Fibroblast of lung (primary cell): ENCODE data around the gene NBPF1.
"Not testable (repeated sequence)": the region's sequence is repeated elsewhere in the genome, so short reads cannot be mapped to it uniquely, and the experiment has no call there.

ENCODE experiments used
- EZH2 ChIP-seq: IDR thresholded peaks from 2 replicates; pipeline ENCODE4 v1.5.1; 2012; ENCODE audit warnings: low read length, control low read depth, mild to moderate bottlenecking; ENCODE audit errors: missing control alignments
- TF ChIP-seq, protein P1 (sequence below), 2 donors: IDR thresholded peaks in 1 of 2; conservative IDR thresholded peaks in 1 of 2; 1 replicate in 1 of 2; 2 replicates in 1 of 2; pipeline ENCODE4 v1.5.1; 2011 to 2012; ENCODE audit warnings: low read length in 2 of 2, control low read depth in 1 of 2, inconsistent platforms in 1 of 2, low read depth in 1 of 2, mild to moderate bottlenecking in 1 of 2

DNA sequence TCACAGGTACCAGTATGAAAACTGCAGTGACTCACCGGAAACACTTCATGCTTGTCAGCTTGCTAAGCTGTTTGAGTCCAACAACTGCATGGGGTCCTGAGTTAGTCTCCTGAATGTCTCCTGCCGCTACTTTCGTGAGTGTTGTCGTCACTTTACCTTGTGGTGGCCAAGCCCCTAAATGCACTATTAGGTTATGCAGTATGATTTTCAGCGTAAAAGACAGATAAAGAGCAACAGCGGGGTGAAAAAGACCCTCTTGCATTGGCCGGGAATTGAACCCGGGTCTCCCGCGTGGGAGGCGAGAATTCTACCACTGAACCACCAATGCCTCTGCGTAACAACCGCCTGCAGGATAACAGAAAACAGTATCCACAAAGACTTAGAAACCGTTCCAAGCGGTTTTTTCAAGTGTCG lies 67.7 kb downstream of the NBPF1 start:
- TF ChIP-seq, protein P1, sequence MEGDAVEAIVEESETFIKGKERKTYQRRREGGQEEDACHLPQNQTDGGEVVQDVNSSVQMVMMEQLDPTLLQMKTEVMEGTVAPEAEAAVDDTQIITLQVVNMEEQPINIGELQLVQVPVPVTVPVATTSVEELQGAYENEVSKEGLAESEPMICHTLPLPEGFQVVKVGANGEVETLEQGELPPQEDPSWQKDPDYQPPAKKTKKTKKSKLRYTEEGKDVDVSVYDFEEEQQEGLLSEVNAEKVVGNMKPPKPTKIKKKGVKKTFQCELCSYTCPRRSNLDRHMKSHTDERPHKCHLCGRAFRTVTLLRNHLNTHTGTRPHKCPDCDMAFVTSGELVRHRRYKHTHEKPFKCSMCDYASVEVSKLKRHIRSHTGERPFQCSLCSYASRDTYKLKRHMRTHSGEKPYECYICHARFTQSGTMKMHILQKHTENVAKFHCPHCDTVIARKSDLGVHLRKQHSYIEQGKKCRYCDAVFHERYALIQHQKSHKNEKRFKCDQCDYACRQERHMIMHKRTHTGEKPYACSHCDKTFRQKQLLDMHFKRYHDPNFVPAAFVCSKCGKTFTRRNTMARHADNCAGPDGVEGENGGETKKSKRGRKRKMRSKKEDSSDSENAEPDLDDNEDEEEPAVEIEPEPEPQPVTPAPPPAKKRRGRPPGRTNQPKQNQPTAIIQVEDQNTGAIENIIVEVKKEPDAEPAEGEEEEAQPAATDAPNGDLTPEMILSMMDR (conservative IDR thresholded peaks at IDR 0.05 in 1 of 2, IDR thresholded peaks at IDR 0.05 in 1 of 2; ENCODE audit: low read depth in 1 of 2, low read length in 2 of 2), result not testable (repeated sequence)
- not testable (repeated sequence) for TF ChIP-seq EZH2
